Effector memory CD4-positive, alpha-beta T cell (primary cell): ENCODE results near the gene RAB11FIP3.
"Not testable (repeated sequence)": the region's sequence is repeated elsewhere in the genome, so short reads cannot be mapped to it uniquely, and the experiment has no call there.

Experiments
- DNase-seq, 3 donors: peaks; one replicate each; pipeline ENCODE4 v3.0.0-alpha.2; 2020
- H3K27ac ChIP-seq: 2 replicates; pipeline ENCODE4 v1.7.0; 2013; ENCODE audit warnings: mild to moderate bottlenecking, low read length, moderate library complexity; ENCODE audit not compliant: insufficient read depth, poor library complexity, severe bottlenecking
- H3K27me3 ChIP-seq: replicated peaks from 2 replicates; pipeline ENCODE4 v1.7.0; 2013; ENCODE audit warnings: mild to moderate bottlenecking, low read length; ENCODE audit not compliant: insufficient read depth, control insufficient read depth, poor library complexity, severe bottlenecking
- H3K36me3 ChIP-seq: 2 replicates; pipeline ENCODE4 v1.7.0; 2013; ENCODE audit warnings: mild to moderate bottlenecking, low read length, moderate library complexity; ENCODE audit not compliant: control insufficient read depth, insufficient read depth
- H3K4me1 ChIP-seq: 2 replicates; pipeline ENCODE4 v1.7.0; 2013; ENCODE audit warnings: low read length, mild to moderate bottlenecking; ENCODE audit not compliant: control insufficient read depth, insufficient read depth, poor library complexity, severe bottlenecking
- H3K4me3 ChIP-seq: 2 replicates; pipeline ENCODE4 v1.7.0; 2013; ENCODE audit warnings: low read length, low read depth, mild to moderate bottlenecking; ENCODE audit not compliant: insufficient read depth, poor library complexity, severe bottlenecking
- H3K9me3 ChIP-seq: 2 replicates; pipeline ENCODE4 v1.7.0; 2013; ENCODE audit warnings: mild to moderate bottlenecking, low read length, moderate library complexity; ENCODE audit not compliant: control insufficient read depth
- total RNA-seq, 3 donors: gene quantifications; one replicate each; lab custom pipeline; 2026; lab: John Stamatoyannopoulos, UW

The RAB11FIP3 gene
- 43.1 to 45.1 (median 43.1) reads per million in 3 donors for total RNA-seq

- Histone ChIP-seq H3K27ac (peak within 1 kb of the TSS; percentile 84), H3K9me3 (no peaks in the 10 kb centered on the region), H3K4me1 (peaks cover 18% of the 10 kb centered on the region), H3K27me3 (no peaks in the 10 kb centered on the region), H3K36me3 (no peaks in the 10 kb centered on the region), H3K4me3 (peak within 1 kb of the TSS; percentile 90)
- DNase-seq = peak; percentile 59 to 75 (median 71)
Measured at GRCh38 chr16:425082-425718, at the start of gene RAB11FIP3. Gene RAB11FIP3, plus strand, starts transcription at chr16:425649. Its CDS starts 358 bp downstream, at chr16:426007.

- DNase-seq = no peak
- H3K4me1 ChIP-seq = peaks cover 18% of the 10 kb centered on the region
- H3K27me3 ChIP-seq = no peaks in the 10 kb centered on the region
- no peaks in the 10 kb centered on the region for H3K9me3 ChIP-seq
- peaks cover 45% of the 10 kb centered on the region for H3K36me3 ChIP-seq
- H3K27ac ChIP-seq = no peak overlapping the region
- no peak overlapping the region for H3K4me3 ChIP-seq
Measured at GRCh38 chr16:375927-376816, 49.3 kb upstream of the RAB11FIP3 start.

GRCh38 chr16:376817-377418 is 48.5 kb upstream of the RAB11FIP3 start:
- peaks cover 38% of the 10 kb centered on the region for H3K36me3 ChIP-seq
- peaks cover 17% of the 10 kb centered on the region for H3K4me1 ChIP-seq
- no peaks in the 10 kb centered on the region for H3K27me3 ChIP-seq
- no peak for DNase-seq
- no peak overlapping the region for H3K27ac ChIP-seq
- no peaks in the 10 kb centered on the region for H3K9me3 ChIP-seq
- H3K4me3 ChIP-seq = no peak overlapping the region

GRCh38 chr16:377419-377951 is 48.0 kb upstream of the RAB11FIP3 start:
- Histone ChIP-seq H3K27me3 (no peaks in the 10 kb centered on the region), H3K27ac (no peak overlapping the region), H3K4me3 (no peak overlapping the region), H3K36me3 (peaks cover 38% of the 10 kb centered on the region), H3K4me1 (peaks cover 17% of the 10 kb centered on the region), H3K9me3 (no peaks in the 10 kb centered on the region)
- DNase-seq = no peak

GRCh38 chr16:378113-378820 is 47.2 kb upstream of the RAB11FIP3 start:
- H3K27me3 ChIP-seq, H3K27ac ChIP-seq, H3K9me3 ChIP-seq, H3K4me3 ChIP-seq, DNase-seq: not testable (repeated sequence)
- H3K4me1 ChIP-seq = peaks cover 24% of the 10 kb centered on the region
- peaks cover 38% of the 10 kb centered on the region for H3K36me3 ChIP-seq

- Histone ChIP-seq H3K27me3 (no peaks in the 10 kb centered on the region), H3K36me3 (peaks cover 34% of the 10 kb centered on the region), H3K4me3 (no peak overlapping the region), H3K9me3 (no peaks in the 10 kb centered on the region), H3K27ac (peak overlapping the region; percentile 63), H3K4me1 (peaks cover 26% of the 10 kb centered on the region)
- no peak for DNase-seq
Measured at GRCh38 chr16:378821-379182, 46.6 kb upstream of the RAB11FIP3 start.

GRCh38 chr16:379183-379960 is 46.1 kb upstream of the RAB11FIP3 start:
- H3K36me3 ChIP-seq = peaks cover 28% of the 10 kb centered on the region
- H3K27ac ChIP-seq = peak overlapping the region; percentile 63
- peaks cover 26% of the 10 kb centered on the region for H3K4me1 ChIP-seq
- no peak for DNase-seq
- H3K4me3 ChIP-seq = peak overlapping the region; percentile 78
- no peaks in the 10 kb centered on the region for H3K27me3 ChIP-seq
- H3K9me3 ChIP-seq = no peaks in the 10 kb centered on the region

GRCh38 chr16:379961-380761 is 45.3 kb upstream of the RAB11FIP3 start:
- peaks cover 20% of the 10 kb centered on the region for H3K36me3 ChIP-seq
- no peaks in the 10 kb centered on the region for H3K9me3 ChIP-seq
- peaks cover 26% of the 10 kb centered on the region for H3K4me1 ChIP-seq
- H3K27me3 ChIP-seq = no peaks in the 10 kb centered on the region
- peak overlapping the region; percentile 78 for H3K4me3 ChIP-seq
- H3K27ac ChIP-seq = peak overlapping the region; percentile 63
- no peak for DNase-seq
